Measurements from ENCODE around the gene NOA1.

The NOA1 gene

DNA sequence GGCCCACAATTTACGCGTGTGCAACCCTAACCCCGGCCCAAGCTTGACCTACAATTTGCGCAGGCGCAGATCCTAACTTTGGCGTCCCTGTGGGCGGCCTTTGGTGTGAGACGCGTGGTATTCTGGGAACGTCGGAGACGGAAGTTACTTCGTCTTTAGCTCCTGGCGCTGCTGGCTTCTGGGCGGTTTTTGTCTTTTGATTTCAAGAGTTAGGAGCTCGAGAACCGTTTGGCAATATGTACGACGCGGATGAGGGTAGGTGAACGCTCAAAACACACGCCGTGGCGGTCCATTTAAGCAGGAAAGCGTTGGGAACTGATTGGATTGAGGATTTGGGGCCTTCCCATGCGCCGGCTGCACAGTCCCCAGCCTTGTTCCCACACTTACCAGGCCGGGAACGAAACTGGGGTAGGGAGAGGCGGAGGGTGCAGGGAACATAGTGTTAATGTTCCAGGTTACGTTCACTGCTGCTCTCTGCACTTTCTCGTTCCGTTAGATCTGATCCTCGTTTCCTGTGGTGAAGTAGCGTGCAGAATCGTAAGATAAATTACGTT is 1.4 kb upstream of the NOA1 start, which contains the start of gene POLR2B:
Gene POLR2B (plus strand): TSS at position 147 of the 554 bp plus-strand sequence. CDS start 90 bp downstream, at position 237.
- peak; percentile 96 for DNase-seq
- Histone ChIP-seq H3K27me3 (ENCODE audit: control insufficient read depth in 1 of 2, insufficient read depth in 1 of 2, low read length in 2 of 2) (no peaks in the 10 kb centered on the region), H3K4me2 (ENCODE audit: low read length, poor library complexity, severe bottlenecking) (peak within 1 kb of the TSS; percentile 80), H4K91ac (ENCODE audit: low read length) (no peak within 1 kb of the TSS), H3K4me3 (ENCODE audit: insufficient read depth in 1 of 2, low read depth in 1 of 2, low read length in 2 of 2) (peak within 1 kb of the TSS; percentile 82 to 95), H2BK5ac (ENCODE audit: low read depth, low read length, poor library complexity, severe bottlenecking) (no peak within 1 kb of the TSS), H2BK15ac (ENCODE audit: low read depth, poor library complexity, severe bottlenecking) (no peak within 1 kb of the TSS), H3K36me3 (ENCODE audit: control insufficient read depth in 1 of 2, insufficient read depth in 2 of 2, low read depth in 1 of 2, low read length in 2 of 2) (peaks cover 15 to 22% of the 10 kb centered on the region in 2 experiments), H3K4ac (ENCODE audit: low read depth in 1 of 2, low read length in 2 of 2) (peak within 1 kb of the TSS in 1 of 2 experiments; percentile 65), H3K9me3 (ENCODE audit: control insufficient read depth, low read length) (no peaks in the 10 kb centered on the region), H3K79me1 (replicated peaks; ENCODE audit: low read length, poor library complexity, severe bottlenecking) (no peaks in the 10 kb centered on the region), H2BK120ac (ENCODE audit: low read depth, low read length) (no peak within 1 kb of the TSS), H2AK5ac (ENCODE audit: low read length, severe bottlenecking) (peak within 1 kb of the TSS; percentile 23), H2AFZ (ENCODE audit: low read depth, low read length) (peak within 1 kb of the TSS; percentile 89), H3K27ac (ENCODE audit: low read length, poor library complexity, severe bottlenecking) (peak within 1 kb of the TSS; percentile 95), H3K23ac (ENCODE audit: low read length in 2 of 2) (peak within 1 kb of the TSS in 1 of 2 experiments; percentile 6), H3K14ac (ENCODE audit: low read length in 2 of 2) (peak within 1 kb of the TSS in 1 of 2 experiments; percentile 93), H3K18ac (ENCODE audit: low read depth in 1 of 2, low read length in 2 of 2) (peak within 1 kb of the TSS; percentile 89 to 95), H3K9ac (ENCODE audit: low read length) (peak within 1 kb of the TSS; percentile 94), H2BK12ac (ENCODE audit: low read length in 2 of 2) (peak within 1 kb of the TSS in 1 of 2 experiments; percentile 8), H4K8ac (ENCODE audit: low read length) (peak within 1 kb of the TSS; percentile 88), H3K4me1 (ENCODE audit: control insufficient read depth, insufficient read depth, low read depth, low read length) (peaks cover 21% of the 10 kb centered on the region)
- WGBS, result under 1% methylated on average over 34 of the region's 37 CpGs

DNA sequence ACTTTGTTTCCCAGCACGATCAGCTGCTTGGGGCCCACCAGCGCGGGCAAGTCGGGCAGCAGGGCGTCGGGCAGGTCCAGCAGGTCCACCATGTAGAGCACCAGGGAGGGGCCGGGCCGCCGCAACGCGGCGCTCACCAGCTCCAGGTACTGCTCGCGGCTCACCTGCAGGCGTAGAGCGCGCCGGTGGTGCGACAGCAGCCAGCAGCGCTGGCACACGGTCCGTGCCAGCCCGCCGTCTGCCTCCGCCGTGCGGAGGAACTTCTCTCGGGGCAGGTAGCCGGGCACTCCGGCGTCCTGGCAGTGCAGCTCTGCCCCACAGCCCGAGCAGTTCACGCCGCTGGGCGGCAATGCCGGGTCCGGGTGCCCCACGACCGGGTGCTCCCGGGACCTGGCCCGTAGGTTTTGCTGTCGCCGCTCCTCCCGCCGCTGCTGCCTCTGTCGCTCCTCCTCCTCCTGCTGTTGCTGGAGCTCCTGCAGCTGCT is 527 bp downstream of the NOA1 start:
- H4K91ac ChIP-seq (ENCODE audit: low read length), result no peak overlapping the region
- no peak overlapping the region for H4K8ac ChIP-seq (ENCODE audit: low read length)
- H3K27me3 ChIP-seq (ENCODE audit: control insufficient read depth in 1 of 2, insufficient read depth in 1 of 2, low read length in 2 of 2), result no peaks in the 10 kb centered on the region
- H2BK15ac ChIP-seq (ENCODE audit: low read depth, poor library complexity, severe bottlenecking), result no peak overlapping the region
- H3K4me3 ChIP-seq (ENCODE audit: insufficient read depth in 1 of 2, low read depth in 1 of 2, low read length in 2 of 2), result peak overlapping the region; percentile 84 to 95
- H3K36me3 ChIP-seq (ENCODE audit: control insufficient read depth in 1 of 2, insufficient read depth in 2 of 2, low read depth in 1 of 2, low read length in 2 of 2), result peaks cover 18 to 34% of the 10 kb centered on the region in 2 experiments
- under 1% methylated on average over 46 of the region's 46 CpGs for WGBS
- H3K9ac ChIP-seq (ENCODE audit: low read length), result peak overlapping the region; percentile 94
- H3K14ac ChIP-seq (ENCODE audit: low read length in 2 of 2), result peak overlapping the region in 1 of 2 experiments; percentile 4
- peak overlapping the region in 1 of 2 experiments; percentile 57 for H3K23ac ChIP-seq (ENCODE audit: low read length in 2 of 2)
- peaks cover 16% of the 10 kb centered on the region for H3K4me1 ChIP-seq (ENCODE audit: control insufficient read depth, insufficient read depth, low read depth, low read length)
- no peak overlapping the region for H2BK5ac ChIP-seq (ENCODE audit: low read depth, low read length, poor library complexity, severe bottlenecking)
- no peak overlapping the region for H2AK5ac ChIP-seq (ENCODE audit: low read length, severe bottlenecking)
- H3K4me2 ChIP-seq (ENCODE audit: low read length, poor library complexity, severe bottlenecking), result peak overlapping the region; percentile 81
- no peak overlapping the region for H2BK12ac ChIP-seq (ENCODE audit: low read length in 2 of 2)
- H2BK120ac ChIP-seq (ENCODE audit: low read depth, low read length), result no peak overlapping the region
- peaks cover 10% of the 10 kb centered on the region for H3K79me1 ChIP-seq (replicated peaks; ENCODE audit: low read length, poor library complexity, severe bottlenecking)
- peak overlapping the region in 1 of 2 experiments; percentile 86 for H3K18ac ChIP-seq (ENCODE audit: low read depth in 1 of 2, low read length in 2 of 2)
- H3K9me3 ChIP-seq (ENCODE audit: control insufficient read depth, low read length), result peaks cover 4% of the 10 kb centered on the region
- H2AFZ ChIP-seq (ENCODE audit: low read depth, low read length), result peak overlapping the region; percentile 84
- H3K27ac ChIP-seq (ENCODE audit: low read length, poor library complexity, severe bottlenecking), result peak overlapping the region; percentile 74
- peak overlapping the region in 1 of 2 experiments; percentile 20 for H3K4ac ChIP-seq (ENCODE audit: low read depth in 1 of 2, low read length in 2 of 2)
- peak; percentile 28 for DNase-seq

DNA sequence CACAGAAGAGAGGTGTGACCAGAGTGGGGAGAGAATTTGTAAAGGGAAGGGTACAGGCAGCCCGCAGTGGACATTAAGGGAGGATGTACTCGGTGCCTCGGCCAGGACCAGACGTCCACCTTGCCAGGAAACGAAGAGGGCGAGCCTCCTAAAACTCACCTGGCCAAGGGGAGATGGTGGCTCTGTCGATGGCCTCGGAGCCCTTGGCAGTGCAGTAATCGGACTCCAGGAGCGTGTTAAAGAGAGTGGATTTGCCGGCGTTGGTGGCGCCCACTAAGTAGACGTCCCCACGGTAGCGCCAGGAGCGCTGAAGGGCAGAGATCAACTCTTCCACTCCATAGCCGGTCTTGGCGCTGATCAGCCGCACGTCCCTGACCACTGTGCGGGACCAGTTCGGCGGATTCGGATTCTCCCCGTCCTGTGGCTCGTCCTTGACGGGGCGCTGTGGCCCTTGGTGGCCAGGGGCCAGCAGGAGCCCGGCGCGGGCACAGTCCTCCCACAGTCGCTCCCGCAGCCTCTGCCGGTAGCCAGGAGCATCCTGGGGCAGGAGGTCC is 1.0 kb downstream of the NOA1 start:
- H2BK120ac ChIP-seq (ENCODE audit: low read depth, low read length), result no peak overlapping the region
- peaks cover 4% of the 10 kb centered on the region for H3K9me3 ChIP-seq (ENCODE audit: control insufficient read depth, low read length)
- peaks cover 10% of the 10 kb centered on the region for H3K79me1 ChIP-seq (replicated peaks; ENCODE audit: low read length, poor library complexity, severe bottlenecking)
- no peak overlapping the region for H3K27ac ChIP-seq (ENCODE audit: low read length, poor library complexity, severe bottlenecking)
- no peak overlapping the region for H2AK5ac ChIP-seq (ENCODE audit: low read length, severe bottlenecking)
- no peak overlapping the region for H2BK12ac ChIP-seq (ENCODE audit: low read length in 2 of 2)
- H4K91ac ChIP-seq (ENCODE audit: low read length), result no peak overlapping the region
- peak overlapping the region; percentile 94 for H3K9ac ChIP-seq (ENCODE audit: low read length)
- no peak overlapping the region for H2BK5ac ChIP-seq (ENCODE audit: low read depth, low read length, poor library complexity, severe bottlenecking)
- H3K23ac ChIP-seq (ENCODE audit: low read length in 2 of 2), result peak overlapping the region in 1 of 2 experiments; percentile 42
- peak; percentile 35 for DNase-seq
- WGBS, result 3% methylated on average over 35 of the region's 35 CpGs
- peak overlapping the region; percentile 84 for H2AFZ ChIP-seq (ENCODE audit: low read depth, low read length)
- H3K18ac ChIP-seq (ENCODE audit: low read depth in 1 of 2, low read length in 2 of 2), result no peak overlapping the region
- peak overlapping the region; percentile 84 to 95 for H3K4me3 ChIP-seq (ENCODE audit: insufficient read depth in 1 of 2, low read depth in 1 of 2, low read length in 2 of 2)
- peak overlapping the region; percentile 81 for H3K4me2 ChIP-seq (ENCODE audit: low read length, poor library complexity, severe bottlenecking)
- no peaks in the 10 kb centered on the region for H3K27me3 ChIP-seq (ENCODE audit: control insufficient read depth in 1 of 2, insufficient read depth in 1 of 2, low read length in 2 of 2)
- H2BK15ac ChIP-seq (ENCODE audit: low read depth, poor library complexity, severe bottlenecking), result no peak overlapping the region
- no peak overlapping the region for H4K8ac ChIP-seq (ENCODE audit: low read length)
- H3K36me3 ChIP-seq (ENCODE audit: control insufficient read depth in 1 of 2, insufficient read depth in 2 of 2, low read depth in 1 of 2, low read length in 2 of 2), result peaks cover 20 to 35% of the 10 kb centered on the region in 2 experiments
- no peak overlapping the region for H3K4ac ChIP-seq (ENCODE audit: low read depth in 1 of 2, low read length in 2 of 2)
- peaks cover 16% of the 10 kb centered on the region for H3K4me1 ChIP-seq (ENCODE audit: control insufficient read depth, insufficient read depth, low read depth, low read length)
- peak overlapping the region in 1 of 2 experiments; percentile 18 for H3K14ac ChIP-seq (ENCODE audit: low read length in 2 of 2)

DNA sequence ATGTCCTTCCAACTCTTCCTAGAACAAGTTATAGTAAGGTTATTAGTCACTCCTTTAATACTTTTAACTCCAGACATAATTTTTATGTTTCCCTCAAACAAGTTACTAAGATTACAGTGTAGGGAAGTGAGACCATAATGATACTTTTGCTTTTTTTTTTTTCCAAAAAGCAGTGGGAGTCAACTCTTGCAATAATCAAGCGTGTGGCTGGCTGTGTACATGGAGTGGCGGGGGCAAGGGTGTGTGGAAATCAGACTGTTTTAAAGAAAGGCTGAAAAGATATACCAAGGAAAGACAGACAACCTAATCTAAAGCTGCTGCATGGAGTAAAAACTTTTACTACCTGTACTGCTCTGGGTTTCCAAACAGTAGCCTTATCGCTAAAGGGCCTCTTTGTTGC is 4.1 kb downstream of the NOA1 start:
- H3K36me3 ChIP-seq (ENCODE audit: control insufficient read depth in 1 of 2, insufficient read depth in 2 of 2, low read depth in 1 of 2, low read length in 2 of 2), result peaks cover 34 to 54% of the 10 kb centered on the region in 2 experiments
- no peak for DNase-seq
- no peaks in the 10 kb centered on the region for H3K27me3 ChIP-seq (ENCODE audit: control insufficient read depth in 1 of 2, insufficient read depth in 1 of 2, low read length in 2 of 2)
- H3K9ac ChIP-seq (ENCODE audit: low read length), result no peak overlapping the region
- no peak overlapping the region for H2BK12ac ChIP-seq (ENCODE audit: low read length in 2 of 2)
- no peak overlapping the region for H3K4me3 ChIP-seq (ENCODE audit: insufficient read depth in 1 of 2, low read depth in 1 of 2, low read length in 2 of 2)
- WGBS, result 96% methylated on average over 3 of the region's 3 CpGs
- H3K14ac ChIP-seq (ENCODE audit: low read length in 2 of 2), result no peak overlapping the region
- H4K91ac ChIP-seq (ENCODE audit: low read length), result no peak overlapping the region
- H3K79me1 ChIP-seq (replicated peaks; ENCODE audit: low read length, poor library complexity, severe bottlenecking), result peaks cover 19% of the 10 kb centered on the region
- H4K8ac ChIP-seq (ENCODE audit: low read length), result no peak overlapping the region
- peaks cover 9% of the 10 kb centered on the region for H3K4me1 ChIP-seq (ENCODE audit: control insufficient read depth, insufficient read depth, low read depth, low read length)
- no peak overlapping the region for H3K18ac ChIP-seq (ENCODE audit: low read depth in 1 of 2, low read length in 2 of 2)
- H3K9me3 ChIP-seq (ENCODE audit: control insufficient read depth, low read length), result peaks cover 4% of the 10 kb centered on the region
- H2BK120ac ChIP-seq (ENCODE audit: low read depth, low read length), result no peak overlapping the region
- no peak overlapping the region for H3K23ac ChIP-seq (ENCODE audit: low read length in 2 of 2)
- no peak overlapping the region for H2AK5ac ChIP-seq (ENCODE audit: low read length, severe bottlenecking)
- no peak overlapping the region for H2BK5ac ChIP-seq (ENCODE audit: low read depth, low read length, poor library complexity, severe bottlenecking)
- no peak overlapping the region for H2BK15ac ChIP-seq (ENCODE audit: low read depth, poor library complexity, severe bottlenecking)
- H3K4ac ChIP-seq (ENCODE audit: low read depth in 1 of 2, low read length in 2 of 2), result no peak overlapping the region
- H3K27ac ChIP-seq (ENCODE audit: low read length, poor library complexity, severe bottlenecking), result no peak overlapping the region
- no peak overlapping the region for H3K4me2 ChIP-seq (ENCODE audit: low read length, poor library complexity, severe bottlenecking)
- H2AFZ ChIP-seq (ENCODE audit: low read depth, low read length), result no peak overlapping the region

Data from mesenchymal stem cell (in vitro differentiated cells and primary cell).